ENCODE measurements around the gene HES1. TPM values are rescaled to one million over a fixed set of nuclear protein-coding genes. Genes with fewer than 3 reads are reported as not detected.

Gene HES1
- total RNA-seq, 4 donors from 2014 or later: 23.1 to 50.9 (median 41.2) TPM

DNA sequence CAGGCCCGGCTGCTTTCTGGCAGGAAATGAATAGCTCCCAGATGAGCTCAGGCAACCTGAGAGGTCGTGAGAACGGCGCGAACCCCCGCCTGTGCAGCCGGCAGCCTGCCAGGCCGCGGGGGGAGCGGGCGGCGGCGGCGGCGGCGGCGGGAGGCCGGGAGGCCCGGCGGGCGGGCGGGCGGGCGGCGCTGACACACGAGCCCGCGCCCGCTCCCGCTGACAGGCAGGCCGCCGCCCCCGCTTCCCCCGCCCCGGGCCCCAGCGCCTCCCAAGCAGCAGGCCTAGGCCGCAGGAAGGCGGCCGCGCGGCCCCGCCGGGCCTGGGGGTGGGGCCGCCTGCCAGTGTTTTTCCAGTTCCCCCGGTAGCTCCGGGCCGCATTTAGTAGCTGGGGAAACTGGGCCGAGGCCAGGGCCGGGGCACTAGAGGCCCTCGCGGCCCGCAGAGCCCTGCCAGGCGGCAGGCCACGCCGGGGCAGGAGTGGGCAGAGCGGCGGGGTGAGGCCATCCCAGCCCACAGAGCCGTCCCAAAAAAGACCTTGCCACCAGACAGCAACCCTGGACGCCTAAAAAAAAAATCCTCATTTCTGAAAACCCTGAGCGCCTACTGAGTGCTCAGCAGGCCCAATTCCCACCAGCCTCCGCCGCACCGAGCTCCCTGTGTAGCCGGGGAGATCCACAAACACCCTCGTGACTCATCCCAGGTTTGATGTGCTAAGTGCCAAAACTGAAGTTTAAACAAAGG lies 5.6 kb downstream of the HES1 start:
- intact Hi-C loops (cut with DNase I; ENCODE audit: low total_unique reads): loop anchor here (10.0 kb wide), 1 partner anchor 137 kb away; no protein-coding TSS in a partner anchor
- peaks cover 10 to 18% of the 10 kb centered on the region in 2 donors for H3K4me1 ChIP-seq
- TF ChIP-seq, protein P1, sequence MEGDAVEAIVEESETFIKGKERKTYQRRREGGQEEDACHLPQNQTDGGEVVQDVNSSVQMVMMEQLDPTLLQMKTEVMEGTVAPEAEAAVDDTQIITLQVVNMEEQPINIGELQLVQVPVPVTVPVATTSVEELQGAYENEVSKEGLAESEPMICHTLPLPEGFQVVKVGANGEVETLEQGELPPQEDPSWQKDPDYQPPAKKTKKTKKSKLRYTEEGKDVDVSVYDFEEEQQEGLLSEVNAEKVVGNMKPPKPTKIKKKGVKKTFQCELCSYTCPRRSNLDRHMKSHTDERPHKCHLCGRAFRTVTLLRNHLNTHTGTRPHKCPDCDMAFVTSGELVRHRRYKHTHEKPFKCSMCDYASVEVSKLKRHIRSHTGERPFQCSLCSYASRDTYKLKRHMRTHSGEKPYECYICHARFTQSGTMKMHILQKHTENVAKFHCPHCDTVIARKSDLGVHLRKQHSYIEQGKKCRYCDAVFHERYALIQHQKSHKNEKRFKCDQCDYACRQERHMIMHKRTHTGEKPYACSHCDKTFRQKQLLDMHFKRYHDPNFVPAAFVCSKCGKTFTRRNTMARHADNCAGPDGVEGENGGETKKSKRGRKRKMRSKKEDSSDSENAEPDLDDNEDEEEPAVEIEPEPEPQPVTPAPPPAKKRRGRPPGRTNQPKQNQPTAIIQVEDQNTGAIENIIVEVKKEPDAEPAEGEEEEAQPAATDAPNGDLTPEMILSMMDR (IDR thresholded peaks at IDR 0.05): no peak
- TF ChIP-seq POLR2A (IDR thresholded peaks at IDR 0.05): no peak

DNA sequence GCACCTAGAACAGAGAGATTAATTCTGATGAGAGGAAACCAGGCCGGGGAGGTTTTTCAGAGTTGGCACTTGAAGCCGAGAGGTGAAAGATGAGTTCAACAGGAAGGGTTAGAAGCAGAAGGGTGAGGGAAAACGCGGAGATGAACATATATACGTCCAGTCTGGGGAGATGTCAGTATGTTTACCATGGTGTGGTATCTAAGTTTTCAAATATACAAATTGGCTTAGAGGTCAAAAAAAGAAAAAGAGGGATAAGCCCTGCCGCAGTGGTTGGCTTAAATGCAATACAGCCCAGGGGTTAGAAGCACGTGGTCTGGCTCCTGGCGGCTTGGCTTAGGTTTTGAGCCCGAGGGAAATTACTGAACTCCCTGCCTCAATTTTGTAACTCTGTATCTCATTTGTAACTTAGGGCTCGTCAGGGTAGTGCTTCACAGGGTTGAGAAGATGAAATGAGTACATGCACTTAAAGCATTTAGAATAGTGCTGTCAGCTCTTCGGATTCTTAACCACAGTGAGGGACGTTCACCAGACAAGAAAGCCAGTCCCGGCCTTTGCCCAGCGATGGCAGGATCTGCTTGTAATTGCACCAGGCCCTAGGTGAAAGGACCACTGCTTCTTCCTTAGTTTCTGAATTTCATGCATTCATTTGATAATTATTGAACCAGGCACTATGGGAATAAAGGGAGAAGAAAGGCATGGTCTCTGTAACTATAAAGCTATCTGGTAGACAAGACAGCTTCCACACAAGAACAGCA lies 6.4 kb downstream of the HES1 start:
- Histone ChIP-seq H3K4me3 (no peak overlapping the region), H3K27me3 (no peaks in the 10 kb centered on the region), H3K4me1 (peaks cover 10 to 18% of the 10 kb centered on the region in 2 donors), H3K9me3 (no peaks in the 10 kb centered on the region), H3K36me3 (no peaks in the 10 kb centered on the region), H3K27ac (peak overlapping the region; percentile 95 to 99)
- intact Hi-C loops (cut with DNase I; ENCODE audit: low total_unique reads): loop anchor here (10.0 kb wide), 1 partner anchor 138 kb away; no protein-coding TSS in a partner anchor
- peak; percentile 70 to 71 for DNase-seq
- TF ChIP-seq POLR2A (IDR thresholded peaks at IDR 0.05): no peak
- TF ChIP-seq, protein P1 (IDR thresholded peaks at IDR 0.05): no peak

More for the DNA sequence above, 5.6 kb downstream of the HES1 start:
- Histone ChIP-seq H3K9me3 (no peaks in the 10 kb centered on the region), H3K36me3 (no peaks in the 10 kb centered on the region), H3K4me3 (peak overlapping the region in 1 of 2 donors; percentile 40), H3K27ac (peak overlapping the region; percentile 95 to 99), H3K27me3 (no peaks in the 10 kb centered on the region)
- peak; percentile 92 to 94 for DNase-seq

DNA sequence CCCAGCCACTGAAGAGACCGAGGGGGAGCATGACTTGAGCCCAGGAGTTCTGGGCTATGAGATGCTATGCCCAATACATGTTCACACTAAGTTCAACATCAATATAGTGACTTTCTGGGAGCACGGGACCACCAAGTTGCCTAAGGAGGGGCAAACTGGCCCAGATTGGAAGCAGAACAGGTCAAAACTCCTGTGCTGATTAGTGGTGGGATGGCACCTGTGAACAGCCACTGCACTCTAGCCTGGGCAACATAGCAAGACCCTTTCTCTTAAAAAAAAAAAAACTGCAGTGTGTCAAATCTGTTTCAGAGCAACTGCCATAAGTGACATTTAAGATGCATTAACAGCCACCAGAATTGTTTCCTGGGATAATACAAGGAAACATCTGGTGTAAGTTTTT lies 9.8 kb downstream of the HES1 start:
- Histone ChIP-seq H3K27ac (no peak overlapping the region), H3K4me3 (no peak overlapping the region), H3K9me3 (no peaks in the 10 kb centered on the region), H3K36me3 (no peaks in the 10 kb centered on the region), H3K4me1 (peaks cover 6 to 9% of the 10 kb centered on the region in 2 donors), H3K27me3 (no peaks in the 10 kb centered on the region)
- intact Hi-C loops (cut with DNase I; ENCODE audit: low total_unique reads): loop anchor here (10.0 kb wide), 1 partner anchor 141 kb away; no protein-coding TSS in a partner anchor
- DNase-seq: no peak
- TF ChIP-seq, protein P1 (IDR thresholded peaks at IDR 0.05): no peak
- no peak for TF ChIP-seq POLR2A (IDR thresholded peaks at IDR 0.05)

DNA sequence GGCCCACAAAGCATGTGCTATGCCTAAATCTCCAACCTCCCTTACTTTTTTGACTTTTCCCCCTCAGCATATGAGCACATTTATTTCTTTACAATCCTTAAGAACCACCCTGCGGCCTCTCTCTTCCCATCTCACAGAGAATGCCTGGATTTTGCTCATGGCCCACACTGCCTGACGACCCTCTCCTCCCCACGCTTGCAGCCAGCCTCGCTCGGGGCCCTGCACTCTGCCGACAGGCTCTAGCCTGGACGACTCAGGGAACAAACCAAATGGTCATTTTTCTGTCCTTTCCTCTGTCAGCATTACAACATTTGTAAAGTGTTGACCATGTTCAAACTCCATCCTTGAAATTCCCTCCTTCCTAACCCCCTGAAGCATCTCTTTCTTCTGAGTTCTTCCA lies 11.7 kb downstream of the HES1 start:
- Histone ChIP-seq H3K9me3 (no peaks in the 10 kb centered on the region), H3K4me3 (no peak overlapping the region), H3K27me3 (no peaks in the 10 kb centered on the region), H3K27ac (no peak overlapping the region), H3K36me3 (no peaks in the 10 kb centered on the region), H3K4me1 (peaks cover 2 to 3% of the 10 kb centered on the region in 2 donors)
- no peak for DNase-seq
- intact Hi-C loops (cut with DNase I; ENCODE audit: low total_unique reads): loop anchor here (10.0 kb wide), 1 partner anchor 143 kb away; no protein-coding TSS in a partner anchor
- TF ChIP-seq, protein P1 (IDR thresholded peaks at IDR 0.05): no peak
- no peak for TF ChIP-seq POLR2A (IDR thresholded peaks at IDR 0.05)

All from uterus (tissue), 4 donors.